Upper lobe of left lung (tissue), 6 donors: ENCODE measurements around the gene AKAP8L. TPM values are rescaled to one million over a fixed set of nuclear protein-coding genes. Genes with fewer than 3 reads are reported as not detected.

ENCODE experiments used
- ATAC-seq, 2 donors: fragments of 200-7000 bp; cut with Tn5 transposase; one replicate each; pipeline ENCODE4 v1.9.1; 2022; ENCODE audit warnings: mild to moderate bottlenecking in 2 of 2, moderate library complexity in 2 of 2; ENCODE audit not compliant: low FRiP score in 2 of 2
- DNase-seq, 2 donors: peaks; one replicate each; pipeline ENCODE4 v3.0.0-alpha.2; 2019 to 2020
- H3K27ac ChIP-seq, 4 donors: fragments of 200-600 bp; sonication (generic); one replicate each; pipeline ENCODE4 v1.5.1; 2016 to 2019
- H3K27me3 ChIP-seq, 4 donors: fragments of 200-600 bp; sonication (generic); one replicate each; pipeline ENCODE4 v1.5.1; 2017 to 2019
- H3K36me3 ChIP-seq, 4 donors: fragments of 200-600 bp; sonication (generic); one replicate each; pipeline ENCODE4 v1.5.1; 2016 to 2019
- H3K4me1 ChIP-seq, 4 donors: fragments of 200-600 bp; sonication (generic); one replicate each; pipeline ENCODE4 v1.5.1; 2018 to 2019
- H3K4me3 ChIP-seq, 4 donors: fragments of 200-600 bp; sonication (generic); one replicate each; pipeline ENCODE4 v1.5.1; 2017 to 2019; ENCODE audit warnings: mild to moderate bottlenecking in 2 of 4, moderate library complexity in 1 of 4
- H3K9me3 ChIP-seq, 4 donors: fragments of 200-600 bp; sonication (generic); one replicate each; pipeline ENCODE4 v1.5.1; 2018 to 2019
- CTCF ChIP-seq, 6 experiments: fragments of 450-650 bp in 4 of 6; fragments of 200-600 bp in 2 of 6; sonication (generic) in 2 of 6; IDR thresholded peaks; one replicate each; pipeline ENCODE4 v1.5.1; 2016 to 2019; ENCODE audit warnings: antibody characterized with exemption in 6 of 6
- EP300 ChIP-seq, 4 donors: sonication (generic); formaldehyde crosslinking; IDR thresholded peaks; one replicate each; pipeline ENCODE4 v1.5.1; 2017; ENCODE audit warnings: antibody characterized with exemption in 4 of 4, control low read depth in 2 of 4
- POLR2A ChIP-seq, 4 donors: fragments of 450-650 bp; IDR thresholded peaks; one replicate each; pipeline ENCODE4 v1.5.1; 2016 to 2017; ENCODE audit warnings: antibody characterized with exemption in 4 of 4, mild to moderate bottlenecking in 2 of 4
- POLR2AphosphoS5 ChIP-seq, 2 donors: sonication (generic); formaldehyde crosslinking; IDR thresholded peaks; one replicate each; pipeline ENCODE4 v1.5.1; 2017; ENCODE audit warnings: antibody characterized with exemption in 2 of 2
- WGBS, 2 donors: methylation state at CpG; one replicate each; pipeline ENCODE4 v1.1.5; 2017 to 2018; 5-methylcytosine and 5-hydroxymethylcytosine counted together
- small RNA-seq, 4 donors: library from RNA; depleted of rRNA; stranded (forward); fragments of <200 nt; gene quantifications; one replicate each; pipeline ENCODE3, GENCODE V24; 2016
- total RNA-seq, 6 donors: library from RNA; depleted of rRNA in 4 of 6; stranded (reverse); fragments of >200 nt in 4 of 6; gene quantifications; one replicate each; pipeline versions ENCODE4 v1.1.0 to v1.2.1, GENCODE V29; 2016 to 2021
- donor health status: DM: no; HTN: no; CAD: no; lungs with moderate emphysema.
- donor health status: DM: no; HTN: yes; CAD: no; lungs with severe emphysema.

The AKAP8L gene
- total RNA-seq, 6 donors from 2014 or later, result 79.8 to 476 (median 91.2) TPM

- TF ChIP-seq EP300 (IDR thresholded peaks at IDR 0.05) (peak in 1 of 4 donors; percentile 39), CTCF (IDR thresholded peaks at IDR 0.05) (no peak), POLR2A (IDR thresholded peaks at IDR 0.05) (no peak), POLR2AphosphoS5 (IDR thresholded peaks at IDR 0.05) (peak in 1 of 2 donors; percentile 24)
- DNase-seq (peak in 1 of 2 donors; percentile 52), ATAC-seq (peak; percentile 39 to 63)
- 5 to 8% methylated on average over 17 of the region's 17 CpGs for WGBS, 2 donors
- Histone ChIP-seq H3K4me3 (peak overlapping the region; percentile 65 to 95 (median 84)), H3K27me3 (no peaks in the 10 kb centered on the region), H3K9me3 (no peaks in the 10 kb centered on the region), H3K36me3 (no peaks in the 10 kb centered on the region), H3K27ac (peak overlapping the region; percentile 87 to 99 (median 92)), H3K4me1 (peaks cover 56 to 70% (median 63%) of the 10 kb centered on the region in 4 donors)
Observed at GRCh38 chr19:15330801-15331418, 87.9 kb downstream of the AKAP8L start.

Small RNA genes within 50 kb of the gene (small RNA-seq; reads per million reads assigned to genes)
- gene AC005776.1, result 0 reads per million in 4 donors
- 0 reads per million in 4 donors for gene MIR1470

Other genes starting within 250 kb of the AKAP8L start
- 10 to 100 TPM; 23.9 to 56.6 (median 43.1) TPM for gene NOTCH3, start 218.0 kb downstream of the AKAP8L start, total RNA-seq
- gene EPHX3, start 186.5 kb downstream of the AKAP8L start, total RNA-seq, result 1 to 10 TPM; 2.0 to 4.8 (median 2.3) TPM
- gene BRD4, start 86.4 kb downstream of the AKAP8L start, total RNA-seq, result 100 to 1,000 TPM in 1 of 6 donors, 10 to 100 TPM in 5; 41.9 to 117 (median 79.3) TPM
- 100 to 1,000 TPM in 1 of 6 donors, 10 to 100 TPM in 5; 28.1 to 117 (median 41.3) TPM for gene AKAP8, start 39.2 kb downstream of the AKAP8L start, total RNA-seq
- 100 to 1,000 TPM in 1 of 6 donors, 10 to 100 TPM in 5; 28.7 to 112 (median 40.8) TPM for gene WIZ, start 31.0 kb upstream of the AKAP8L start, total RNA-seq
- 10 to 100 TPM in 5 of 6 donors, 1 to 10 TPM in 1; 7.1 to 48.2 (median 16.7) TPM for gene RASAL3, start 45.6 kb upstream of the AKAP8L start, total RNA-seq
- gene PGLYRP2, start 60.5 kb upstream of the AKAP8L start, total RNA-seq, result not detected
- gene CYP4F22, start 89.5 kb upstream of the AKAP8L start, total RNA-seq, result 1 to 10 TPM in 1 of 6 donors, under 1 TPM in 4, not detected in 1; 0.11 to 3.1 (median 0.20) TPM
- not detected for gene CYP4F8, start 196.2 kb upstream of the AKAP8L start, total RNA-seq
- 1 to 10 TPM; 1.1 to 2.1 (median 1.8) TPM for gene CYP4F3, start 221.9 kb upstream of the AKAP8L start, total RNA-seq